Adrenal gland (tissue), 5 donors: ENCODE measurements around the gene GTF2B.

Source experiments
- POLR2A ChIP-seq, 2 donors: fragments of 450-650 bp; IDR thresholded peaks; one replicate each; pipeline ENCODE4 v1.6.1; 2017; ENCODE audit warnings: antibody characterized with exemption in 2 of 2, mild to moderate bottlenecking in 2 of 2, moderate library complexity in 1 of 2
- TF ChIP-seq, protein P1 (sequence below), 6 experiments: fragments of 450-650 bp in 4 of 6; fragments of 200-600 bp in 2 of 6; sonication (generic) in 1 of 6; IDR thresholded peaks; 1 replicate in 5 of 6; 2 replicates in 1 of 6; pipeline versions ENCODE4 v1.5.1 to v1.8.0; 2016 to 2021; ENCODE audit warnings: antibody characterized with exemption in 6 of 6, mild to moderate bottlenecking in 2 of 6, moderate library complexity in 1 of 6
- donor health status: DM: no; HTN: no; CAD: no.

GRCh38 chr1:88935522-88936222 is 44.3 kb upstream of the GTF2B start:
- TF ChIP-seq, protein P1, sequence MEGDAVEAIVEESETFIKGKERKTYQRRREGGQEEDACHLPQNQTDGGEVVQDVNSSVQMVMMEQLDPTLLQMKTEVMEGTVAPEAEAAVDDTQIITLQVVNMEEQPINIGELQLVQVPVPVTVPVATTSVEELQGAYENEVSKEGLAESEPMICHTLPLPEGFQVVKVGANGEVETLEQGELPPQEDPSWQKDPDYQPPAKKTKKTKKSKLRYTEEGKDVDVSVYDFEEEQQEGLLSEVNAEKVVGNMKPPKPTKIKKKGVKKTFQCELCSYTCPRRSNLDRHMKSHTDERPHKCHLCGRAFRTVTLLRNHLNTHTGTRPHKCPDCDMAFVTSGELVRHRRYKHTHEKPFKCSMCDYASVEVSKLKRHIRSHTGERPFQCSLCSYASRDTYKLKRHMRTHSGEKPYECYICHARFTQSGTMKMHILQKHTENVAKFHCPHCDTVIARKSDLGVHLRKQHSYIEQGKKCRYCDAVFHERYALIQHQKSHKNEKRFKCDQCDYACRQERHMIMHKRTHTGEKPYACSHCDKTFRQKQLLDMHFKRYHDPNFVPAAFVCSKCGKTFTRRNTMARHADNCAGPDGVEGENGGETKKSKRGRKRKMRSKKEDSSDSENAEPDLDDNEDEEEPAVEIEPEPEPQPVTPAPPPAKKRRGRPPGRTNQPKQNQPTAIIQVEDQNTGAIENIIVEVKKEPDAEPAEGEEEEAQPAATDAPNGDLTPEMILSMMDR (IDR thresholded peaks at IDR 0.05) = peak; percentile 53 to 78 (median 64)
- no peak for TF ChIP-seq POLR2A (IDR thresholded peaks at IDR 0.05)
